Choroid plexus epithelial cell (primary cell): ENCODE results near the gene ARNT2.

Experiments used
- DNase-seq: peaks from one replicate; pipeline ENCODE4 v3.0.0-alpha.2; 2010; ENCODE audit warnings: low read depth
- H3K4me3 ChIP-seq: 2 replicates; pipeline ENCODE4 v1.5.1; 2011; ENCODE audit warnings: low read depth, mild to moderate bottlenecking, control low read depth, low read length, moderate library complexity
- TF ChIP-seq, protein P1 (sequence below): conservative IDR thresholded peaks from 2 replicates; pipeline ENCODE4 v1.5.1; 2011; ENCODE audit warnings: low read depth, mild to moderate bottlenecking, control low read depth, inconsistent platforms, low read length, moderate library complexity

ARNT2 gene

DNA sequence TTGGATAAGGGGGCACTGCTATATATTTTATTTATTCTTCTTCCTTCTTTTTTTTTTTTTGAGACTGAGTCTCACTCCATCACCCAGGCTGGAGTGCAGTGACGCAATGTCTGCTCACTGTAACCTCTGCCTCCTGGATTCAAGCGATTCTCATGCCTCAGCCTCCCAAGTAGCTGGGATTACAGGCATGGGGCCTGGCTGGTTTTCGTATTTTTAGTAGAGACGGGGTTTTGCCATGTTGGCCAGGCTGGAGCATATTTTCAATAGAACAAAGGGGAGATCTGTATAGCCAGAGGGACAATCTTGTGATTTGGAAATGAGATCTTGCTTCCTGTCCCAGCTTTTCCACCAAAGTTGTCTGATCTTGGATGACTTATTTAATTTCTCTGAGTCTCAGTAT, 157.9 kb downstream of the ARNT2 start:
- DNase-seq: peak; percentile 39
- no peak overlapping the region for H3K4me3 ChIP-seq
- TF ChIP-seq, protein P1, sequence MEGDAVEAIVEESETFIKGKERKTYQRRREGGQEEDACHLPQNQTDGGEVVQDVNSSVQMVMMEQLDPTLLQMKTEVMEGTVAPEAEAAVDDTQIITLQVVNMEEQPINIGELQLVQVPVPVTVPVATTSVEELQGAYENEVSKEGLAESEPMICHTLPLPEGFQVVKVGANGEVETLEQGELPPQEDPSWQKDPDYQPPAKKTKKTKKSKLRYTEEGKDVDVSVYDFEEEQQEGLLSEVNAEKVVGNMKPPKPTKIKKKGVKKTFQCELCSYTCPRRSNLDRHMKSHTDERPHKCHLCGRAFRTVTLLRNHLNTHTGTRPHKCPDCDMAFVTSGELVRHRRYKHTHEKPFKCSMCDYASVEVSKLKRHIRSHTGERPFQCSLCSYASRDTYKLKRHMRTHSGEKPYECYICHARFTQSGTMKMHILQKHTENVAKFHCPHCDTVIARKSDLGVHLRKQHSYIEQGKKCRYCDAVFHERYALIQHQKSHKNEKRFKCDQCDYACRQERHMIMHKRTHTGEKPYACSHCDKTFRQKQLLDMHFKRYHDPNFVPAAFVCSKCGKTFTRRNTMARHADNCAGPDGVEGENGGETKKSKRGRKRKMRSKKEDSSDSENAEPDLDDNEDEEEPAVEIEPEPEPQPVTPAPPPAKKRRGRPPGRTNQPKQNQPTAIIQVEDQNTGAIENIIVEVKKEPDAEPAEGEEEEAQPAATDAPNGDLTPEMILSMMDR: no peak

DNA sequence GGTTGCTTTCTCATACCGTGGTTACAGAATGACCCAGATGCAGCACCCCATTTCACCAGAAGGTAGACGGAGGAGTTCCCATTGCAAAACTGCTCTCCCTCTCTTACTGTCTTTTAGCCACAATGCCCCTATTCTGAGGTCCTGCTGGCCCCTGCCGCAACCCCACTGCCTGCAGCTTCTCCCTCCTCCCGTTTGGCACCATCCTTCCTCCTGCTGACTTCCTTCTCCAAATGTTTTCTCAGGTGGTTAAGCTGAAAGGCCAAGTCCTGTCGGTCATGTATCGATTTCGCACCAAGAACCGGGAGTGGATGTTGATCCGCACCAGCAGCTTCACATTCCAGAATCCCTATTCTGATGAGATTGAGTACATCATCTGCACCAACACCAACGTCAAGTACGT, 158.7 kb downstream of the ARNT2 start:
- TF ChIP-seq, protein P1: no peak
- H3K4me3 ChIP-seq: no peak overlapping the region
- DNase-seq: no peak

DNA sequence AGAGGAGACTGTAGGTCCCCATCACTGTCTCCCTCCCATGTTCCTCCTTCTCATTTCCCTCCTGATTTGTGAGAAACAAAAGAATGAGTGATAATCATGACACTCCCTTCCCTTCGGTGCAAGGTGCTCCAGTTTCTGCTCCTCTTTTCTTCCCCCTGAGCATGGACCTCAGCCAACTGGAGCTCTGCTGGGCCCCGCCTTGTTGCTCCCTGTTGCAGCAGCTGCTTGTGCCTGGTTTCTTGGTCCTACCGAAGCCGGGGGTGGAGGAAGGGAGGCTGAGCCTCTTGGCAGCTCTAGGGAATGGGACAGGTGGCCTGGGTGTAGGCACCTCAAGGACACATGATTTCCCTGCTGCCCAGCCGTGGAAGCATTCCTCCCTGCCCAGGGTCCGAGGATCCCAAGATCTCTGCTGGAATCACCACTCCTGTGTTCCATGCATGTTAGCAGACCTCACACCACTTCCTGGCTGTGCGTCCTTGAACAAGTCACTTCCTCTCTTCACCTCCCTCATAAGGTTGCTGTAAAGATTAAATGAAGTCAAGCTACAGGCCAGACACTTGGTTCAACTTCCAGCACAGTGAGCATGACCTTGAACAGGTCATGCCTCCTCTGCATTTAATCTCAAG, 159.3 kb downstream of the ARNT2 start:
- DNase-seq: no peak
- H3K4me3 ChIP-seq: no peak overlapping the region
- TF ChIP-seq, protein P1: no peak

DNA sequence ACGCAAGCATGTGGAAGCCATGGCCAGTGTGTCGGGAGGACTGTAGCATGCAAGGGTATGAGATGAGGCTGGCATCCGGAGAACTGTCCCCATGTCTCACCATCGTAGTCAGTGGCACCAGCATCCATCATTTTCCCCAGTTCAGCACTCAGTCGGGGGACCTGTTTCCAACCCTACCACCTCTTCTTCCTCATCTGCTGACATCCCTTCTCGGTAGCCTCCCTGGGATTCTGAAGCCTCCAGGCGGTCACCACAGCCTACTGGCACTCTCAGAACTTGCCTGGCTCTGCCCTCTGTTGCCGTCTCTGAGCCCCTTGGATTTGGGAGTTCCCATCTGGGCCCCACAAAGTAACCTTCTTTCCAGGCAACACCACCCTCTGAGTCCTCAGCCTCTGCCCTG, 159.9 kb downstream of the ARNT2 start:
- H3K4me3 ChIP-seq: no peak overlapping the region
- TF ChIP-seq, protein P1: no peak
- no peak for DNase-seq

DNA sequence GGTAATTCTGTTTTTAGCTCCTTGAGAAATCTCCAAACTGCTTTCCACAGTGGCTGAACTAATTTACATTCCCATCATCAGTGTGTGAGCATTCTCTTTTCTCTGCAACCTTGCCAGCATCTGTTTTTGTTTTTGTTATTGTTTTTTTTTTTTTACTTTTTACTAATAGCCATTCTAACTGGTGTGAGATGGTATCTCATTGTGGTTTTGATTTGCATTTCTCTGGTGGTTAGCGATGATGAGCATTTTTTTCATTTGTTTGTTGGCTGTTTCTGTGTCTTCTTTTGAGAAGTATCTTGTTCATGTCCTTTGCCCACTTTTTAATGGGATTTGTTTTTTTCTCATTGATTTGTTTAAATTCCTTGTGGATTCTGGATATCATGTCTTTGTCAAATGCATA, 161.2 kb downstream of the ARNT2 start:
- TF ChIP-seq, protein P1: no peak
- DNase-seq: no peak
- no peak overlapping the region for H3K4me3 ChIP-seq

DNA sequence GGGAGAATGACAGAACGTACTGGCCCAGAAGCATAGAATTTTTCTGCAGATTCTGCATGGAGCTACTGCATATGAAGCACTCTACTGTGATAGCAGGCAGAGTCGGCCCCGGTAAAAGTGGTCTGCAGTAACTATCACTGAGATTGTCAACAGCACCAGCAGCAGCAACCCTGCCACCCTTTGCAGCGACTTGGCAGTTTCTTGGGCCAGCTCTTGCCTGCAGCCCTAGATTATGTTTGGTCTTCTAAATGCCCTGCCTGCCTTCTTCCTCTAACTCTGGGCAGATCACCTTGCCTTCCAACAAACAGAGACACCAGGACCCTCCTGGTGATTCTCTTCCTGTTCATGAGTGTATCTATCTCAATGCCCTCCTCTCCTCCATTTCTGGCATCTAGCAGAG, 161.8 kb downstream of the ARNT2 start:
- DNase-seq: no peak
- TF ChIP-seq, protein P1: no peak
- no peak overlapping the region for H3K4me3 ChIP-seq

DNA sequence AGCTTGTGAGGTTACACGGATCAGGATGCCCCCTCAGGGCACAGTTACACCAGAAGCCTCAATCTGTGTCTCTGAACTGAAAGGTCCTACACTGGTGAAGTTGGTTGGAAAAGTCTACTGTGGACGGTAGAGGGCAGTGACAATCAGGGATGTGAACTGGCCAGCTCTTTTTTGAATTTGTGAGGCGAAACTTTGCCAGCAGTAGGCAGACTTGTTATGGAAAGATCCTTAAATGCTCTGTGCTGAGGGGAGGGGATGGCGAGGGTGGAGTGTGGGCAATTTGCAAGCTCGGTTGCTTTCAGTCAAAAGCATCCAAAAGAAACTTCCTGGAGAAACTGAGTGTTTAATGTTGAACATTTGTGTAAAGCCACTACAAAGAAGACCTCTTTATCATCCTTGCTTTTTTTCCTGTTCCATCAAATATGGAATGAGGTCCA, 163.6 kb downstream of the ARNT2 start:
- TF ChIP-seq, protein P1: peak; percentile 92
- DNase-seq: peak; percentile 94
- H3K4me3 ChIP-seq: no peak overlapping the region
